ENCODE measurements around the gene BRD1. TPM values are rescaled to one million over a fixed set of nuclear protein-coding genes. Genes with fewer than 3 reads are reported as not detected.

BRD1 gene
- total and polyA plus RNA-seq, 2 experiments from 2014 or later = 12.3 to 33.8 TPM

DNA sequence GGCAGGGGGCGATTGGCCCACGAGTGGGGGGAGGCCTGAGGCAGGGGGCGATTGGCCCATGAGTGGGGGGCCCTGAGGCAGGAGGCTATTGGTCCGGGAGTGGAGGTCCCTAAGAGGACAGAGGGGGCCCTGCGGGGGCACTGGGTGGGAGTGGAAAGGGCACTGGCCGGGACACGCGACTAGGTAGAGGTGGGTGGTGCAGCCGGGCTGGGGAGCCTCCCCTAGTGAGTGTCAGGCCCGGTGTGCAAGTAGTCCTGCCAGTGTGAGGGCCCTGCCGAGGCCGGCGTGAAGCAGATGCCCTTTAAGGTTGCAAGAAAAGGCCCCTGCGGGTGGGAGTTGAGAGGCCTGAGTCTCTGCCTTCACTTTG is 909 bp upstream of the BRD1 start:
- H3K4me3 Mint-ChIP-seq = peak overlapping the region; percentile 43
- H3F3A ChIP-seq (replicated peaks; ENCODE audit: low read depth) = no peaks in the 10 kb centered on the region
- H3K27me3 ChIP-seq (ENCODE audit: insufficient read depth) = 0 out of 2 replicates have a peak, but pooled peaks cover 4% of the 10 kb centered on the region
- H3K36me3 Mint-ChIP-seq (ENCODE audit: low read depth) = peaks cover 44% of the 10 kb centered on the region
- H3K9me3 Mint-ChIP-seq = peaks cover 43% of the 10 kb centered on the region
- no peak for TF ChIP-seq ZNF331 (CRISPR knock-in tag; IDR thresholded peaks at IDR 0.05; ENCODE audit: low read depth)
- TF ChIP-seq STAT1 (IDR thresholded peaks at IDR 0.05; ENCODE audit: unreplicated experiment) = no peak
- TF ChIP-seq POLR2AphosphoS5 (IDR thresholded peaks at IDR 0.05; ENCODE audit: low read depth) = no peak
- TF ChIP-seq ZNF114 (CRISPR knock-in tag; IDR thresholded peaks at IDR 0.05) = no peak
- H3K9me2 ChIP-seq (ENCODE audit: insufficient read depth) = no peaks in the 10 kb centered on the region
- no peaks in the 10 kb centered on the region for H3K36me3 ChIP-seq (ENCODE audit: insufficient read depth)
- H3K27ac ChIP-seq (ENCODE audit: low read depth) = no peak overlapping the region
- H3K4me1 Mint-ChIP-seq = peaks cover 25% of the 10 kb centered on the region
- peaks cover 33% of the 10 kb centered on the region for H3K79me2 ChIP-seq (replicated peaks; ENCODE audit: insufficient read depth)
- H3K27me3 Mint-ChIP-seq (ENCODE audit: insufficient read depth, low read depth, poor library complexity) = peaks cover 19% of the 10 kb centered on the region
- ATAC-seq (no peak), DNase-seq (ENCODE audit: low spot score) (no peak)
- peaks cover 8% of the 10 kb centered on the region; the same call in 1 of the 2 replicates for H3K4me1 ChIP-seq (ENCODE audit: insufficient read depth)
- H2AFZ ChIP-seq = no peak overlapping the region
- H4K20me1 ChIP-seq (replicated peaks; ENCODE audit: insufficient read depth) = peaks cover 24% of the 10 kb centered on the region
- no peak overlapping the region for H3K4me3 ChIP-seq
- H3K4me2 ChIP-seq = no peak overlapping the region
- no peak overlapping the region for H3K27ac Mint-ChIP-seq

DNA sequence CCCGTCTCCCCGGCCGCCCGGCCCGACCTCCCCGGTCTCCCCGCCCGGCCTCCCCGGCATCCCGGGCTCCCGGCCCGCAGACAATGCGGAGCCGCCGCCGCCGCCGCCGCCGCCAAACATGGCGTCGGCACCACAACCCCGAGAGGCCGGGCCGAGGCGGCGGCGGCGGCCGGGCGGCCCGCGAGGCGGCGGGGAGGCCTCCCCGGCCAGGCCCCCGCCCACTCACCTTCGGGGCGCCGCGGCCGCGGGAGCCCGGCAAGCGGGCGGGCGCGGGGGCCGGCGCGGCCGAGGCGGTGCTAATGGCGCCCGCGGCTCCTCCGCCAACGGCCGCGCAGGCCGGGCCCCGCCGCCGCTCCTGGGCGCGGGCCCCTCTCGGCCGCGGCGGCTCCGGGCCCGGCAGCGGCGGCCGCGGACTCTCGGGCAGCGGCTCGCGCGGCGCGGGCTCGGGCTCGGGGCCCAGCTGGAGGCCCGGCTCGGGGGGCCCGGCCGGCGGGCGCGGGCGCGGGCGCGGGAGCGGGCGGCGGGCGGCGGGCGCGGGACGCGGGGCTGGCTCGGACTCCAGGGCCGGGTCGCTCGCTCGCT is 311 bp downstream of the BRD1 start:
- peaks cover 32% of the 10 kb centered on the region for H4K20me1 ChIP-seq (replicated peaks; ENCODE audit: insufficient read depth)
- Mint-ChIP-seq H3K36me3 (ENCODE audit: low read depth) (peaks cover 56% of the 10 kb centered on the region), H3K27ac (no peak overlapping the region), H3K4me3 (no peak overlapping the region; the same call in 2 of the 3 replicates), H3K9me3 (peaks cover 38% of the 10 kb centered on the region), H3K27me3 (ENCODE audit: insufficient read depth, low read depth, poor library complexity) (peaks cover 22% of the 10 kb centered on the region), H3K4me1 (peaks cover 29% of the 10 kb centered on the region)
- DNase-seq (ENCODE audit: low spot score) (no peak), ATAC-seq (no peak; the same call in 1 of the 3 replicates)
- H2AFZ ChIP-seq = no peak overlapping the region
- TF ChIP-seq, protein P1, sequence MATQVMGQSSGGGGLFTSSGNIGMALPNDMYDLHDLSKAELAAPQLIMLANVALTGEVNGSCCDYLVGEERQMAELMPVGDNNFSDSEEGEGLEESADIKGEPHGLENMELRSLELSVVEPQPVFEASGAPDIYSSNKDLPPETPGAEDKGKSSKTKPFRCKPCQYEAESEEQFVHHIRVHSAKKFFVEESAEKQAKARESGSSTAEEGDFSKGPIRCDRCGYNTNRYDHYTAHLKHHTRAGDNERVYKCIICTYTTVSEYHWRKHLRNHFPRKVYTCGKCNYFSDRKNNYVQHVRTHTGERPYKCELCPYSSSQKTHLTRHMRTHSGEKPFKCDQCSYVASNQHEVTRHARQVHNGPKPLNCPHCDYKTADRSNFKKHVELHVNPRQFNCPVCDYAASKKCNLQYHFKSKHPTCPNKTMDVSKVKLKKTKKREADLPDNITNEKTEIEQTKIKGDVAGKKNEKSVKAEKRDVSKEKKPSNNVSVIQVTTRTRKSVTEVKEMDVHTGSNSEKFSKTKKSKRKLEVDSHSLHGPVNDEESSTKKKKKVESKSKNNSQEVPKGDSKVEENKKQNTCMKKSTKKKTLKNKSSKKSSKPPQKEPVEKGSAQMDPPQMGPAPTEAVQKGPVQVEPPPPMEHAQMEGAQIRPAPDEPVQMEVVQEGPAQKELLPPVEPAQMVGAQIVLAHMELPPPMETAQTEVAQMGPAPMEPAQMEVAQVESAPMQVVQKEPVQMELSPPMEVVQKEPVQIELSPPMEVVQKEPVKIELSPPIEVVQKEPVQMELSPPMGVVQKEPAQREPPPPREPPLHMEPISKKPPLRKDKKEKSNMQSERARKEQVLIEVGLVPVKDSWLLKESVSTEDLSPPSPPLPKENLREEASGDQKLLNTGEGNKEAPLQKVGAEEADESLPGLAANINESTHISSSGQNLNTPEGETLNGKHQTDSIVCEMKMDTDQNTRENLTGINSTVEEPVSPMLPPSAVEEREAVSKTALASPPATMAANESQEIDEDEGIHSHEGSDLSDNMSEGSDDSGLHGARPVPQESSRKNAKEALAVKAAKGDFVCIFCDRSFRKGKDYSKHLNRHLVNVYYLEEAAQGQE (IDR thresholded peaks at IDR 0.05; ENCODE audit: unreplicated experiment) = no peak
- TF ChIP-seq ZNF114 (CRISPR knock-in tag; IDR thresholded peaks at IDR 0.05) (no peak), POLR2AphosphoS5 (IDR thresholded peaks at IDR 0.05; ENCODE audit: low read depth) (no peak), CREB1 (CRISPR knock-in tag; IDR thresholded peaks at IDR 0.05; ENCODE audit: low read depth) (no peak), ZNF331 (CRISPR knock-in tag; IDR thresholded peaks at IDR 0.05; ENCODE audit: low read depth) (no peak)
- TF ChIP-seq, protein P2, sequence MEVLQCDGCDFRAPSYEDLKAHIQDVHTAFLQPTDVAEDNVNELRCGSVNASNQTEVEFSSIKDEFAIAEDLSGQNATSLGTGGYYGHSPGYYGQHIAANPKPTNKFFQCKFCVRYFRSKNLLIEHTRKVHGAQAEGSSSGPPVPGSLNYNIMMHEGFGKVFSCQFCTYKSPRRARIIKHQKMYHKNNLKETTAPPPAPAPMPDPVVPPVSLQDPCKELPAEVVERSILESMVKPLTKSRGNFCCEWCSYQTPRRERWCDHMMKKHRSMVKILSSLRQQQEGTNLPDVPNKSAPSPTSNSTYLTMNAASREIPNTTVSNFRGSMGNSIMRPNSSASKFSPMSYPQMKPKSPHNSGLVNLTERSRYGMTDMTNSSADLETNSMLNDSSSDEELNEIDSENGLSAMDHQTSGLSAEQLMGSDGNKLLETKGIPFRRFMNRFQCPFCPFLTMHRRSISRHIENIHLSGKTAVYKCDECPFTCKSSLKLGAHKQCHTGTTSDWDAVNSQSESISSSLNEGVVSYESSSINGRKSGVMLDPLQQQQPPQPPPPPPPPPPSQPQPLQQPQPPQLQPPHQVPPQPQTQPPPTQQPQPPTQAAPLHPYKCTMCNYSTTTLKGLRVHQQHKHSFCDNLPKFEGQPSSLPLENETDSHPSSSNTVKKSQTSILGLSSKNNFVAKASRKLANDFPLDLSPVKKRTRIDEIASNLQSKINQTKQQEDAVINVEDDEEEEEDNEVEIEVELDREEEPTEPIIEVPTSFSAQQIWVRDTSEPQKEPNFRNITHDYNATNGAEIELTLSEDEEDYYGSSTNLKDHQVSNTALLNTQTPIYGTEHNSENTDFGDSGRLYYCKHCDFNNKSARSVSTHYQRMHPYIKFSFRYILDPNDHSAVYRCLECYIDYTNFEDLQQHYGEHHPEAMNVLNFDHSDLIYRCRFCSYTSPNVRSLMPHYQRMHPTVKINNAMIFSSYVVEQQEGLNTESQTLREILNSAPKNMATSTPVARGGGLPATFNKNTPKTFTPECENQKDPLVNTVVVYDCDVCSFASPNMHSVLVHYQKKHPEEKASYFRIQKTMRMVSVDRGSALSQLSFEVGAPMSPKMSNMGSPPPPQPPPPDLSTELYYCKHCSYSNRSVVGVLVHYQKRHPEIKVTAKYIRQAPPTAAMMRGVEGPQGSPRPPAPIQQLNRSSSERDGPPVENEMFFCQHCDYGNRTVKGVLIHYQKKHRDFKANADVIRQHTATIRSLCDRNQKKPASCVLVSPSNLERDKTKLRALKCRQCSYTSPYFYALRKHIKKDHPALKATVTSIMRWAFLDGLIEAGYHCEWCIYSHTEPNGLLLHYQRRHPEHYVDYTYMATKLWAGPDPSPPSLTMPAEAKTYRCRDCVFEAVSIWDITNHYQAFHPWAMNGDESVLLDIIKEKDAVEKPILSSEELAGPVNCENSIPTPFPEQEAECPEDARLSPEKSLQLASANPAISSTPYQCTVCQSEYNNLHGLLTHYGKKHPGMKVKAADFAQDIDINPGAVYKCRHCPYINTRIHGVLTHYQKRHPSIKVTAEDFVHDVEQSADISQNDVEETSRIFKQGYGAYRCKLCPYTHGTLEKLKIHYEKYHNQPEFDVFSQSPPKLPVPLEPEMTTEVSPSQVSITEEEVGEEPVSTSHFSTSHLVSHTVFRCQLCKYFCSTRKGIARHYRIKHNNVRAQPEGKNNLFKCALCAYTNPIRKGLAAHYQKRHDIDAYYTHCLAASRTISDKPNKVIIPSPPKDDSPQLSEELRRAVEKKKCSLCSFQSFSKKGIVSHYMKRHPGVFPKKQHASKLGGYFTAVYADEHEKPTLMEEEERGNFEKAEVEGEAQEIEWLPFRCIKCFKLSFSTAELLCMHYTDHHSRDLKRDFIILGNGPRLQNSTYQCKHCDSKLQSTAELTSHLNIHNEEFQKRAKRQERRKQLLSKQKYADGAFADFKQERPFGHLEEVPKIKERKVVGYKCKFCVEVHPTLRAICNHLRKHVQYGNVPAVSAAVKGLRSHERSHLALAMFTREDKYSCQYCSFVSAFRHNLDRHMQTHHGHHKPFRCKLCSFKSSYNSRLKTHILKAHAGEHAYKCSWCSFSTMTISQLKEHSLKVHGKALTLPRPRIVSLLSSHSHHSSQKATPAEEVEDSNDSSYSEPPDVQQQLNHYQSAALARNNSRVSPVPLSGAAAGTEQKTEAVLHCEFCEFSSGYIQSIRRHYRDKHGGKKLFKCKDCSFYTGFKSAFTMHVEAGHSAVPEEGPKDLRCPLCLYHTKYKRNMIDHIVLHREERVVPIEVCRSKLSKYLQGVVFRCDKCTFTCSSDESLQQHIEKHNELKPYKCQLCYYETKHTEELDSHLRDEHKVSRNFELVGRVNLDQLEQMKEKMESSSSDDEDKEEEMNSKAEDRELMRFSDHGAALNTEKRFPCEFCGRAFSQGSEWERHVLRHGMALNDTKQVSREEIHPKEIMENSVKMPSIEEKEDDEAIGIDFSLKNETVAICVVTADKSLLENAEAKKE (CRISPR knock-in tag; IDR thresholded peaks at IDR 0.05) = no peak
- H3K9me2 ChIP-seq (ENCODE audit: insufficient read depth) = no peaks in the 10 kb centered on the region
- H3K27me3 ChIP-seq (ENCODE audit: insufficient read depth) = 0 out of 2 replicates have a peak, but pooled peaks cover 4% of the 10 kb centered on the region
- H3K79me2 ChIP-seq (replicated peaks; ENCODE audit: insufficient read depth) = peaks cover 46% of the 10 kb centered on the region
- peak overlapping the region; percentile 91 for H3K4me3 ChIP-seq
- no peaks in the 10 kb centered on the region for H3F3A ChIP-seq (replicated peaks; ENCODE audit: low read depth)
- H3K36me3 ChIP-seq (ENCODE audit: insufficient read depth) = peaks cover 6% of the 10 kb centered on the region; the same call in 1 of the 2 replicates
- peak overlapping the region; percentile 92 for H3K4me2 ChIP-seq
- H3K27ac ChIP-seq (ENCODE audit: low read depth) = no peak overlapping the region
- peaks cover 8% of the 10 kb centered on the region; the same call in 1 of the 2 replicates for H3K4me1 ChIP-seq (ENCODE audit: insufficient read depth)

Data from GM23338 (cell line).